Skin of body (tissue), 2 donors: ENCODE measurements around the gene KRTAP9-4. TPM values are rescaled to one million over a fixed set of nuclear protein-coding genes. Genes with fewer than 3 reads are reported as not detected.
"Not testable (repeated sequence)": the region's sequence is repeated elsewhere in the genome, so short reads cannot be mapped to it uniquely, and the experiment has no call there.

Experiments
- DNase-seq: peaks from one replicate; lab custom pipeline; 2025; lab: John Stamatoyannopoulos, UW
- total RNA-seq: library from RNA; depleted of rRNA; stranded (reverse); fragments of >200 nt; gene quantifications from one replicate; pipeline ENCODE4 v1.2.3, GENCODE V29; 2014

KRTAP9-4 gene
- total RNA-seq: 6.5 TPM

- not testable (repeated sequence) for DNase-seq
These were observed at the start of gene KRTAP9-4 for GRCh38 chr17:41249637-41250240. TSS of gene KRTAP9-4 (plus strand) at chr17:41249687. CDS start at chr17:41249721, 34 bp downstream.

- DNase-seq: no peak
These were observed 37.5 kb upstream of the KRTAP9-4 start for GRCh38 chr17:41211845-41212466.

- DNase-seq: no peak
These were observed 36.8 kb upstream of the KRTAP9-4 start for GRCh38 chr17:41212524-41213169.

- no peak for DNase-seq
These were observed 33.8 kb upstream of the KRTAP9-4 start for GRCh38 chr17:41215681-41216080.

GRCh38 chr17:41223821-41224220 lies 25.7 kb upstream of the KRTAP9-4 start:
- DNase-seq: no peak

GRCh38 chr17:41226051-41226450 lies 23.4 kb upstream of the KRTAP9-4 start:
- no peak for DNase-seq

- not testable (repeated sequence) for DNase-seq
These were observed 22.8 kb upstream of the KRTAP9-4 start, which contains the start of gene KRTAP9-2 for GRCh38 chr17:41226598-41227095. TSS of gene KRTAP9-2 (plus strand) at chr17:41226648. CDS start at chr17:41226655, 7 bp downstream.

GRCh38 chr17:41230094-41230493 lies 19.4 kb upstream of the KRTAP9-4 start:
- DNase-seq: no peak

GRCh38 chr17:41231731-41232130 lies 17.8 kb upstream of the KRTAP9-4 start:
- no peak for DNase-seq

- DNase-seq: not testable (repeated sequence)
These were observed 16.9 kb upstream of the KRTAP9-4 start, which contains the start of gene KRTAP9-3 for GRCh38 chr17:41232399-41233105. TSS of gene KRTAP9-3 (plus strand) at chr17:41232449. CDS start at chr17:41232502, 53 bp downstream.

- not testable (repeated sequence) for DNase-seq
These were observed 12.4 kb upstream of the KRTAP9-4 start for GRCh38 chr17:41237116-41237515.

GRCh38 chr17:41237949-41238437 lies 11.5 kb upstream of the KRTAP9-4 start, which contains the start of gene KRTAP9-8:
TSS of gene KRTAP9-8 (plus strand) at chr17:41237999. CDS start at chr17:41238052, 53 bp downstream.
- not testable (repeated sequence) for DNase-seq

- not testable (repeated sequence) for DNase-seq
These were observed 2.3 kb upstream of the KRTAP9-4 start for GRCh38 chr17:41246995-41247787.

GRCh38 chr17:41251261-41251660 lies 1.8 kb downstream of the KRTAP9-4 start:
- no peak for DNase-seq

GRCh38 chr17:41254861-41255260 lies 5.4 kb downstream of the KRTAP9-4 start:
- no peak for DNase-seq

- DNase-seq: not testable (repeated sequence)
These were observed 6.1 kb downstream of the KRTAP9-4 start, which contains the start of gene KRTAP9-9 for GRCh38 chr17:41255381-41256290. TSS of gene KRTAP9-9 (plus strand) at chr17:41255384.

GRCh38 chr17:41256291-41256685 lies 6.8 kb downstream of the KRTAP9-4 start:
- no peak for DNase-seq

GRCh38 chr17:41258406-41258805 lies 8.9 kb downstream of the KRTAP9-4 start:
- no peak for DNase-seq

GRCh38 chr17:41263212-41263611 lies 13.7 kb downstream of the KRTAP9-4 start:
- no peak for DNase-seq
